C1 segment of cervical spinal cord (tissue), 14 donors: ENCODE measurements around the gene GRIPAP1.

Source experiments
- DNase-seq, 14 donors: peaks; one replicate each; lab custom pipeline; 2025; lab: John Stamatoyannopoulos, UW

Gene GRIPAP1

GRCh38 chrX:48927736-48928382, 74.2 kb downstream of the GRIPAP1 start:
- no peak for DNase-seq

DNA sequence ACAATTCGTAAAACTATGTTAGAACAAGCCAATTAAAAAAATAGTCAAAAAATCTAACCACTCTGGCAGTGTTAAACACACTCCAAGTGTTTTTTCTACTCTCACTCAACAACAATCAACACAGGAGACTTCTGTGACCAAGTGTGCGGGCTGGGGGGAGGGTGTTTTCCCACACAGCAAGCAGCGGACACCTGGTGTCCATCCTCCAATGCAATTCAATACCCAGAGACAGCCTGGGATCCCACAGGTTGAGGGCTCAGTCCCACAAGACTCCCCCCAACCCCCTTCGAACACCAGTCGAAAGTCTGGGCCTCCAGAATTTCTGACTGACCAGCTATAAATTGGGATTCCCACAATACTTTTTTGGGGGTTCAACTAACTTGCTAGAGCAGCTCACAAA, 74.9 kb downstream of the GRIPAP1 start:
- DNase-seq = no peak

DNA sequence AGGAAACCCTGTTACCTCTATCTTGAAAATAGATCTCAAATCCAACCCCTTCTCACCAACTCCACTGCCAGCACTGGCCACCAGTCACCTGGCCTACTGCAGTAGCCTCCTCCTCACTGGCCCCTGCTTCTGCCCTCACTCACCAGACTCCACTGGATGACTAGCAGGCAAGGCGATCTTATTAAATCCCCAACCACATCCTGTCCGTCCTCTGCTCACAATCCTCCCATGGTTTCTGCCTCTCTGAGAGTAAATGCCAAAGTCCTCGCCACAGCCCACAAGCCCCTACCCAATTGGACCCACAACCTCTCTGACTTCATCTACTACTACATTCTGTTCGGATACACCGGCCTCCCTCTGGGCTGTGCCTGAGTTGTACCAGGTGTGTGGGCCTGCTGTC, 77.8 kb downstream of the GRIPAP1 start:
- no peak for DNase-seq

DNA sequence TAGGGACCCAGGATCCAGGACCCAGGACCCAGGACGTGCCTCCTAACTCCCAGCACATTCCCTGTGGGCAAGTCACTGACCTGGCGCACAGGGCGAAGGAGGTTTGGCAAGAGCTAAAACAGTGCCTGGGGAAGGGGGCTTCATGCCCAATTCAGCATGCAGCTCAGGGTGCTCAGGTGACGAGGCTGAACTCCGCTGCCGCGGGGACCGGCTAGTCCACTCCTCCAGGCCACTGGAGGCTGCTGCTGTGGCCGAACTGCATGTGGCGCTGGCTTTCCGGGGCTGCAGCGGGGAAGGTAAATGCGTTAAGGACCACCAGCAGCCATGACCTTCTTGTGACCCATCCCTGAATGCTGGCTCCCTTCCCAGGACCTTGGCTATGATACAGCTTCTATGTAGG, 78.3 kb downstream of the GRIPAP1 start:
- no peak for DNase-seq
